Left hindlimb (tissue), 1 donor: ENCODE data around the gene WFDC1.

Experiments
- DNase-seq: peaks from one replicate; pipeline ENCODE4 v3.0.0-alpha.2; 2018

The WFDC1 gene

DNA sequence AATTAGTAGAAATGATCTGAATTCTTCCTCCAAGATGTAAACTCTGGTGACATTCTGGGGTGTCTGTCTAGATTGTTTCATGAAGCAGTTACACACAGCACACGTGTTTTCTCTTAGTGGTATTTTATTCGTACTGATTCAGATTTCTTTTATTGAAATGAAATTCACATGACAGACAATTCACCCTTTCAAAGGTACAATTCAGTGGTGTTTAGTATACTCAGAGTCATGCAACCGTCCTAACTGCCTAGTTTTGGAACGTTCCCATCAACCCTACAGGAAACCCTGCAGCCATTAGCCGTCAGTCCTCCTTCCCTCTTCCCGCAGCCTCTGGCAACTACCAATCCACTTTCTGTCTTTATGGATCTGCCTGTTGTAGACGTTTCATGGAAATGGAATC lies 8.8 kb downstream of the WFDC1 start:
- DNase-seq = no peak

DNA sequence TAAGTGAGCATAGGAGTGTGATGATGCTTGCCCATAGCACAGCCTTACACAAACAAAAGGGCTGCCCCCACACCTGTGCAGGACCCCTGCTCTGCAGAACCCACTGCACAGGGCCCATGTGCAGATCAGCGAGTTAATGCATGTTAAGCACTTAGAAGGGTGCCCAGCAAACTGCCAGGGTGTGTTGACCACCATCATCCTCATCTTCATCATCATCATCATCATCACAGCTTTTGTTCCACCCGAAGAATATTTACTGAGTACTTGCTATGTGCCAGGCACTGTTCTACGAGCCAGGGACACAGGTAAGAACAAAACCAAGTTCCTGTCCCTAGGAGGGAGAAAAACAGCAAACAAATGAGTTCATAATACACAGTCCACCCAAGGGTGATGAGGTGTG lies 11.9 kb downstream of the WFDC1 start:
- DNase-seq = peak; percentile 10

GRCh38 chr16:84307209-84307954 lies 12.7 kb downstream of the WFDC1 start:
- no peak for DNase-seq

DNA sequence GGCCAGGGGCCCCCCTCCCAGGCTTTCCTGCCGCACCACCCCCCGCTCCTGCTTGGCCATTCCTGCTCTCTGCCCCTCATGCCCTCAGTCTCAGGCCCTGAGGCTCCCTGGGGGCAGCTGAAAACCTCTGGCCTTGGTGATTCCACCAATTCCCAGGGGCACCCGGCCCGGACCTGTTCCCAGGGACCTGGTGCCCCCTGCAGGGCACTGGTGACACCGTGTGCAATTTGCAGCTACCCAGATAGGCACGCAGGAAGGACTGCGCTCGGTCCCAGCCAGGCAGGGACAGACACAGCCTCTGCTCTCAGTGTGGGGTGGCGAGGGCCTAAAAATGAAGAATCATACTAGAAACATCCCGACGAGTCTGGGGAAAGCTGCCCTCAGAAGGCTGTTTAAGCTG lies 13.4 kb downstream of the WFDC1 start:
- DNase-seq = no peak

- no peak for DNase-seq
These were observed 16.0 kb downstream of the WFDC1 start for GRCh38 chr16:84310642-84311041.

- no peak for DNase-seq
These were observed 18.2 kb downstream of the WFDC1 start for GRCh38 chr16:84312783-84313382.

DNA sequence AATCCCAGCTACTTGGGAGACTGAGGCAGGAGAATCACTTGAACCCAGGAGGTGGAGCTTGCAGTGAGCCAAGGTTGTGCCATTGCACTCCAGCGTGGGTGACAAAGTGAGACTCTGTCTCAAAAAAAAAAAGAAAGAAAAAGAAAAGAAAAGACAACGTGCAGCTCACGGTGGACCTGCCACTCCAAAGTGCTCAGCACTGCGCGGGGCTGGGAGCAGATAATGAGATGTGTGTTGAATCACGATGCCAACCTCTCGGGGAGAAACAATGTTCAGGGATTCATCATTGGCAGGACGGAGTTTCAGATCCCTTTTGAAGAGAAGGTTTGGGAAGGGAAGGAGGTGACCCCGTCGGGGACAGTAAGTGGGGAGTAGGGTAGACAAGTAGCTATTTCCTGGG lies 19.2 kb downstream of the WFDC1 start:
- DNase-seq = no peak

- no peak for DNase-seq
These were observed 19.7 kb downstream of the WFDC1 start for GRCh38 chr16:84314373-84314772.

- DNase-seq = no peak
These were observed 20.1 kb downstream of the WFDC1 start for GRCh38 chr16:84314814-84315213.

DNA sequence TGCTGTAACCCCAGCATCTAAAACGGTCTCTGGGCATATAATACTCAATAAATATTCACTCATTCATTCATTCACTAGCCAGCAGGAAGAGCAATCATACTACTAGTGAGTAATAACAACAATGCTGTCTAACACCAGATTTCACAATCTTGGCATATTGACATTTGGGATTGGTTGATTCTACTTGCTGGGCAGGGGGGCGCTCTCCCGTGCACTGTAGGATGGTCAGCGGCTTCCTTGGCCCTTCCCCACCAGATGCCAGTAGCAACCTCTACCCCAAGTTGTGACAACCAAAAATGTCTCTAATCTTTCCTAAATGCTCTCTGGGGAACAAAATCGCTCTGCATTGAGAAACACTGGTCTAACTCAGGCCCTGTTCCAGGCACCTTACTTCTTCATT lies 20.7 kb downstream of the WFDC1 start:
- DNase-seq = no peak

GRCh38 chr16:84318091-84318975 lies 23.7 kb downstream of the WFDC1 start:
- no peak for DNase-seq

GRCh38 chr16:84319146-84319760 lies 24.6 kb downstream of the WFDC1 start:
- no peak for DNase-seq

DNA sequence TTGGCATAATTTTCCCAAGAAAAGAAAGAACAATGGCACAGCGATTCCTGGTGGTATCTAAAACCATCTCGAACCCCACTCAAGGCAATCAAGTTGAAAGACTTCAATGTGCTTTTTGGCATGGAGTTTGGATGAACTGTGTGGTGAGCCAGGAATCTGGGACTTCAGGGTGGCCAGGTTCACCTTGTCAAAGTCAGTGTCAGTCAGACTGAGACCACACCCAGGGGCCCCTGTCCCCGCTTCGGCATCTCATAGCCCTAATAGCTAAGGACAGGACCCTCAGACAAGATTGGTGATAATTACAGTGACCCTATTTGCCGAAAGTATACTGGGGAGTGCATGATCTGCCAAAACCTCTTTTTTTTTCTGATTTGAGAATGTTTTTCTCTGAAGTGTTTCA lies 25.8 kb downstream of the WFDC1 start:
- DNase-seq = no peak

GRCh38 chr16:84321932-84322331 lies 27.3 kb downstream of the WFDC1 start:
- no peak for DNase-seq

- no peak for DNase-seq
These were observed 28.1 kb downstream of the WFDC1 start for GRCh38 chr16:84322749-84323148.

DNA sequence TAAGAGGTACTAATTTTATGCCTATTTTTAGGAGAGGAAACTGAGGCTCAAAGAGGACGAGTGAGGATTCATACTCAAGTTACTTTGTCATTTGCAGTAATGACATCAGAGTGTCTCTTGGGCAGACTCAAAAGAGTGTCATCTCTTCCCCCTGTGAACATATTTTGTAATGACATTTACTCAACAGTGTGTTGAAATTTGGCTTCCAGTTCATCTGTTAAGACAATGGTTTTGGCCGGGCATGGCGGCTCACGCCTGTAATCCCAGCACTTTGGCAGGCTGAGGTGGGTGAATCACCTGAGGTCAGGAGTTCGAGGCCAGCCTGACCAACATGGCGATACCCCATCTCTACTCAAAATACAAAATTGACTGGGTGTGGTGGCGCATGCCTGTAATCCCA lies 28.9 kb downstream of the WFDC1 start:
- DNase-seq = no peak

GRCh38 chr16:84324434-84325262 lies 30.0 kb downstream of the WFDC1 start:
- DNase-seq = no peak

- no peak for DNase-seq
These were observed 31.9 kb downstream of the WFDC1 start for GRCh38 chr16:84326545-84326944.

DNA sequence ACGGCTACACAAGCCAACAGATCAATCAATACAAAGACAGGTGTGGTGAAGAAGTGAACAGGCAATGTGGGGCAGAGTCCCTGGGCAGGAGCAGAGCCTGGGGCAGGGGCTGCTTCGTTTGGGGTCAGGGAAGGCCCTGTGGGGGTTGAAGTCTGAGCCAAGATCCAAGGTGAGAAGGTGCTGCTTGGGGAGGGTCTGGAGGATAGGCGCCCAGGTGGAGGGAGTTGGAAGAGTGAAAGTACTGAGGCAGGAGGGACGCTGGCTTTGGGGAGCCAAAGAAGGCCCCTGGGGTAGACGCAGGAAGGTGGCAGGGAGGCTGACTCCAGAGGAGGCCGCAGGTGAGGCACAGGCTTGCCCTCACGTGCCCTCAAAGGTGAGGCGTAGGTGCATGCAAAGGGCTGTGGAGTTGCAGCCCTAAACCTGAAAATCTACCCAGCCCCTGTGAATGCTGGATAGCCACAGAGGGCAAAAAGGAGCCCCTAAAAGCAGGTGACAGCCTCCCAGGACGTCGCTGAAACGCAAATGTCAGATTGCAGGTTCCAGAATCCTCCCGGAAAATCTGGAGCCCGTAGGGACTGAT lies 33.3 kb downstream of the WFDC1 start:
- DNase-seq = no peak

DNA sequence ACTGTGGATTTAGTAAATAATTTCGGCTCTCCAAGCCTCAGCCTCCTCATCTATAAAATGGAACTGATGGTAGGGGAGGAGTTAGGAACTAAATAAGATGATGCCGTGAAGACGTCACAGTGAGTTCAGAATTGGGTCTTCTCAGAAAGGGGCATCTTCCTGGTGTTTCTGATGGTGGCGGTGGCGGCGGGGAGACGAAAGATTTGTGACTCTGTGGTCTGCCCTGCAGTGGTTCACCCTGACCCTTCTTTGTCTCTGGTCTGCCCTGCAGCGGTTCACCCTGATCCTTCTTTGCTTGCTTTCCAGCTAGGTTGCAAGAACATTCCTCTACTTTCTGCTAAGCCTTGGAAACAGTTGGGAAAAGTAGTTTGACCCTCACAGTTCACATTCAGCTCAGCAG lies 34.3 kb downstream of the WFDC1 start:
- no peak for DNase-seq

- DNase-seq = no peak
These were observed 35.4 kb downstream of the WFDC1 start for GRCh38 chr16:84329843-84330684.
